GM20000 (cell line): ENCODE results near the gene GPN2.

Experiments used
- DNase-seq: peaks from one replicate; pipeline ENCODE4 v3.0.0; 2012; ENCODE audit warnings: low spot score
- CTCF ChIP-seq: IDR thresholded peaks from 2 replicates; pipeline ENCODE4 v1.5.1; 2012; ENCODE audit warnings: mild to moderate bottlenecking, control low read depth; ENCODE audit errors: extremely low read depth, missing control alignments

The GPN2 gene

GRCh38 chr1:26889551-26890466 is at the start of gene GPN2:
Gene GPN2, minus strand, starts transcription at chr1:26890283. Its CDS starts 187 bp downstream, at chr1:26890096.
- peak; percentile 94 for DNase-seq

GRCh38 chr1:26938659-26939025 is 48.6 kb upstream of the GPN2 start:
- no peak for TF ChIP-seq CTCF
- no peak for DNase-seq

More at GRCh38 chr1:26889551-26890466, at the start of gene GPN2:
- TF ChIP-seq CTCF, result no peak

- TF ChIP-seq CTCF, result no peak
- no peak for DNase-seq
Measured at GRCh38 chr1:26938004-26938658, 48.0 kb upstream of the GPN2 start.

GRCh38 chr1:26936823-26937222 is 46.7 kb upstream of the GPN2 start:
- no peak for TF ChIP-seq CTCF
- DNase-seq, result no peak

- peak; percentile 70 for DNase-seq
- TF ChIP-seq CTCF, result no peak
Measured at GRCh38 chr1:26932531-26932930, 42.4 kb upstream of the GPN2 start.

- no peak for TF ChIP-seq CTCF
- DNase-seq, result no peak
Measured at GRCh38 chr1:26923711-26924110, 33.6 kb upstream of the GPN2 start.

GRCh38 chr1:26922901-26923300 is 32.8 kb upstream of the GPN2 start:
- DNase-seq, result no peak
- no peak for TF ChIP-seq CTCF
